CD4-positive, alpha-beta T cell treated with Interleukin-15 for 1 hour (primary cell): Measurements from ENCODE around the gene CRIM1.

ENCODE experiments used
- DNase-seq: peaks from one replicate; pipeline ENCODE4 v3.0.0-alpha.2; 2020

The CRIM1 gene

GRCh38 chr2:36397728-36398413 is 42.3 kb downstream of the CRIM1 start:
- DNase-seq, result no peak

DNA sequence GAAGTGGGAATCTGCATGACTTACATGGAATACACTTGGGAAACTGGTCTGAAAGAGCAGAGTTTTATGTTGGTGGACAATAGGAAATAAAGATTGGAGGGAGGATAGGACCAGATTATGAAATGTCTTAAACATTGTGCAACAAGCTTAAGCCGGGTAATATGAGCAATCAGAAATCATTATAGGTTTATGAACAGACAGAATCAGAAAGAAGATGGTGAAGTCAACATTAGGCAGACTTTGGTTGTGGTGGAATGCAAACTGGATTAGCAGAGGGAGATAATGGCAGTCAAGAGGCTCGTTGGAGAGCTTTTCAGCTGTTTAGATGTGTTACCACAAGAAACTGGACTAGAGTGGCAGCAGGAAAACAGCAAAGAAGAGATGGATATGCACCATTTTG is 43.5 kb downstream of the CRIM1 start:
- no peak for DNase-seq

- no peak for DNase-seq
Observed at GRCh38 chr2:36403675-36404230, 48.2 kb downstream of the CRIM1 start.

- no peak for DNase-seq
Observed at GRCh38 chr2:36404318-36404717, 48.7 kb downstream of the CRIM1 start.

- DNase-seq, result no peak
Observed at GRCh38 chr2:36404754-36405153, 49.2 kb downstream of the CRIM1 start.

- no peak for DNase-seq
Observed at GRCh38 chr2:36405183-36405582, 49.6 kb downstream of the CRIM1 start.

DNA sequence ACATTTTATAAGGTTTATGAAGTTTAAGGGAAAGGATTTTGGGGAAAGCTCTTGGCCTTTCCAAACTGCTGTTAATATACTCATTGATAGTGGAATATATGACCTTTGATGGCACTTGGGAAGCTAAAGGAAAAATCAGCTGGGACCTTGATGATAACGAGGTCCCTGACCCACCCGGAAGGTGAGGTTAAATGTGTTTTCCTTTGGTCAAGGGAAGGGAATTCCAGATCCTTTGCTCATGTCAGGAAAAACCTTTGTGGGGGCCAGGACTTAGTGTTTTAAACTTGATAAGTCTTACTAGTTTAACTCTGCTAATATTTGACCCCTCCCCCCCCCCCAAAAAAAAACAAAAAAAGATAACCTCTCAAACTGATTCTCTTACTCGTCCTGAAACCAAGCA is 50.7 kb downstream of the CRIM1 start:
- no peak for DNase-seq

DNA sequence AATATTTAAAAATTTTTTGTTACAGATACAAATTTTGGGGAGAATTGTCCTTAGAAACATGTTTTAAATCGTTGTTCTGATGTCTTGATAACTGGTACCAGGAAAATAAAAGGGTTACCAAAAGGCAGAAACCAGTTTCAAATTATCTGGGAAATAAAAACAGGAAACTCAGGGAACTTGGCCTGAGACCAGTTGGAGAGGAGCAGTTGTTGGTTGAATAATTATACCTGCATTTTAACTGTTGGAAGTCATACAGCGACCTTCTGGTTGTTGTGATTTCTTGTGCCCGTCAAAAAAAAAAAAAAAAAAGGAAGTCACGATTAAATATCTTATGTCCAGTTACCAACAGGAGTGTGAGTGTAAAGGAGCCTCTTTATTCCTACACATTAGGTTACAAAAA is 51.8 kb downstream of the CRIM1 start:
- no peak for DNase-seq

- no peak for DNase-seq
Observed at GRCh38 chr2:36408198-36408703, 52.7 kb downstream of the CRIM1 start.

DNA sequence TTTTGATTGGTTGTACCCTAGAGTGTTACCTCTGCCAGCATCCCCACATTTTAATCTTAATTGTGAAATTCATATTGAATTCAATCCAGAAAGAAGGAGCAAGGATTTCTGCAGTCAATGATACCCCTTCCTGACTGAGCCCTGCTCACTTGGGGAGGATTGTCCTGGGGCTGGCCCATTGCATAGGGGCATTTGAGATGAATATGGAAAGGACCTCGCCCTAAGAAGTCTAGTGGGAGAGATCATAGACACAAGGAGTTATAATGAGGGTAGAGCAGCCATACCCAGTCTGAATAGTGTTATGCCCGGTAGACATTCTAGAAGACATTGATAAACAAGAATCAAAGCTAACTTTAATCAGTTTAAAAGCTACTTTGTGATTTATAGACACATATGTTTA is 53.8 kb downstream of the CRIM1 start:
- no peak for DNase-seq

GRCh38 chr2:36409935-36410334 is 54.4 kb downstream of the CRIM1 start:
- no peak for DNase-seq

GRCh38 chr2:36410681-36411080 is 55.1 kb downstream of the CRIM1 start:
- no peak for DNase-seq

DNA sequence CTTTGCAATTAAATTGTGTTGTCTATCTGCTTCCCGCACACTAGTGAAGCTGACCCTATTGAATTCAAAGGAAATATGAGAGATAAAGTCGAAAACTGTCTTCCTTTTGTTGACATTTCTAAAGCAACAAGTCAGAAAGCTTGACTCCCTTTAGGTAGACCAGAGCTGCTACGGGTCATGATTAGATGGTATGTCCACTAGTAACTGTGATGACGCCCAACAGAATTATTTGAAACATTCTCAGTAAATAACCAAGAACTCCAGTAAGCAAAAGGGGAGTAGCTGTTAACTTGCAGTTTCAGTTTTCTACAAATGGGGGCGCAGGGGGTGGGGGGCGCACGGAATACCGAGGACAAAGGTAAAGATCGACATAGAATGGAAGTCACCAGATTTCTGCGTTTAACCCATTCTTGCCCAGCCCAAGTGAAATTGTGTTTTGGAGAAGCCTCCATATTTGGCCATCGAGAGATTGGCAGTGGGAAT is 56.4 kb downstream of the CRIM1 start:
- DNase-seq, result no peak

DNA sequence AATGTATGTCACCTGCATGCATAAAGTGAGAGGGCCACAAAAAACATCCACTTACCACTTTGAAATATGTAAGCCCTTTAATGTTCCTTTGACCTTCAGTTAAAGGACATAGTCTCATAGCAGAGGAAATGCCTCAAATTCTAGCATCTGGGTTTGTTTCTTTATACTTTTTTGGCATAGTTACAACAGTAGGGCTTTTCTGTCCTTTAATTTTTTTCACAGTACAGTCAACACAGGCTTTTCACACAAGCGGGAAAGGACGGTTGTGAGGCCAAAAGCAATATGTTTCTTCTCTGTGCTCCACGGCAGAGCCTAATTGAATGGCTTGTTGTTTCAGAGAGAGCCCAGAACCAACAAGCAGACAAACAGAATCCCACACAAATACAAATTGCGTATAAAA is 57.6 kb downstream of the CRIM1 start:
- no peak for DNase-seq

DNA sequence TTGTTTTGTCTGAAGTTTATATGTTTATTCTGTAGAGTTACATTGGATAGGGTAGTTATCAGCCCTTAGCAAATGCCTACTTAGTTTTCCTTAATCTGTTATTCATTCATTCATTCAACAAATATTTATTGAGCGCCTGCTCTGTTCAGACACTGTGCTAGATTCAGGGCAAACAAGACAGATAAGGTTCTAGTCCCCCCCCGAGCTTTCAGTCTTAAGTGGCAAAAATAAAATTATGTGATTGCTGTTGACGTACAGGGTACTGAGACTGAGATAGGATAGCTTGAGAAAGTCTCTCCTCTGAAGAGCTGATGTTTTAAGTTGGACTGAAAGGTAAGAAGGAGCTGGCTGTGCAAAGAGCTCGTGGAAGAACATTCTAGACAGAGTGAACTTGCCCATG is 58.7 kb downstream of the CRIM1 start:
- DNase-seq, result no peak

- no peak for DNase-seq
Observed at GRCh38 chr2:36415381-36416022, 59.9 kb downstream of the CRIM1 start.

- DNase-seq, result no peak
Observed at GRCh38 chr2:36416370-36417165, 61.0 kb downstream of the CRIM1 start.

DNA sequence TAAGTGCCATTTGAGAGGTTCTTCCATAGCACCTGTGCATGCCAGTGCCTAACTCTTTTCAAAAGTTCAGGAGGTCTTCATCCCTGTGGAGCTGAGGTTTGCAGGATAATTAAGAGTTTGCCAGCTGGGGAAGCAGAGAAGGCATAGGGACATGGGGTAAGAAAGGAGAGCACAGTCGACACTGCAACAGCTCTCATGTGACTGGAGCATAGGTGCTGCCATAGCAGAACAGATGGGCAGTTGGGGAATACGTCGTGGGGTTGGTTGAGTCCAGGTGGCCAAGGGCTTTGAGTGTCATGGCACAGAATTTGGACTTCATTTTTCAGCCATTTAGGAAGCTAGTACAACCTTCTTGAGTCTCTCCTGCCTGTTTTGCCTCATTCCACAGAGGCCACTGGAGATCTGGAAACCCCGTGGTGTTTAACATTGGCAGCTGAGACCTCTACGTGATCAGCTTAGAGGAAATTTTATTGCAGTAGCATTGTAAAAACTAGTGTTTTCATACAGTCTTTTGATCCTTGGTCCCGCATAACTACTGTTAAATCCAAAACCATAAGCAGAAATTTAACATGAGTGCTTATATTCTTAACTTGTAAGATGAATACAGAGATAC is 65.1 kb downstream of the CRIM1 start:
- no peak for DNase-seq

- no peak for DNase-seq
Observed at GRCh38 chr2:36421379-36421778, 65.8 kb downstream of the CRIM1 start.

GRCh38 chr2:36423172-36423571 is 67.6 kb downstream of the CRIM1 start:
- no peak for DNase-seq

GRCh38 chr2:36423619-36424120 is 68.1 kb downstream of the CRIM1 start:
- no peak for DNase-seq

DNA sequence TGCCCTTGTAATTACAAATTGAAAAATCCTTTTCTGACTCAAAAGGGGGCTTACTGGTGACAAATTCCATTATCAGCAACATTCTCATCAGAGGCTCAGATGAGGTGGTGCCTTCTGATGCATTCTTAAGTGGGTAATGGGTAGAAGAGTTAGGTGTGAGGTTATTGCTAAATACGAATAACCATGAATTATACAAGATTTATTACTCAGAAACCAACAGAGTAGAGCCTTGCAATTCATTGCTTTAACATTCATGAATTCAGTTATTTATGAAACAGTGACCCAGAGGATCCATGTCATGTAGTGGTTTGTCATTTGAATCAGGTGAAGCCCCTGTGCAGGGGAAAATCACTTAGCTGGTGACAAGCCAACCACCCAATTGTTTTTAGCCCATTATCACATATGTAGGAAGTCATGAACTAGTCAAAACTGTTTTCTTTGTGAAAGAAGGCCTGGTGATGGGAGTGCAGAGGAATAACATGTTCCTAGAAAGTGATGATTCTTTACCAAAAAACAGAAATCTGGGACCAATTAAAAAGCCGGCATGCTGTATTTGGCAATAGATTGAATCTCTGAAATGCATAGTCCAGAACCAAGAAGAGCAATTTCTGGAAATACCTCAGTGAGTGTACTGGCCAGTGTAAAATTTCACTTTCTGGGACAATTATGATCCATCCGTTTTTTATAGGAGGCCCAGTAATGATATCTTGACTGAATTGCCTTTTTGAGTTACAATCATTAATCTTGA is 70.2 kb downstream of the CRIM1 start:
- no peak for DNase-seq
